ENCODE data around the gene CCDC83. TPM values are rescaled to one million over a fixed set of nuclear protein-coding genes. Genes with fewer than 3 reads are reported as not detected.
"Not testable (repeated sequence)": the region's sequence is repeated elsewhere in the genome, so short reads cannot be mapped to it uniquely, and the experiment has no call there.

Gene CCDC83
- total RNA-seq, 4 donors from 2014 or later = not detected

GRCh38 chr11:85949798-85950197 is 94.6 kb downstream of the CCDC83 start:
- H3K36me3 ChIP-seq = peaks cover 7% of the 10 kb centered on the region
- H3K27ac ChIP-seq = no peak overlapping the region
- TF ChIP-seq POLR2AphosphoS5 (IDR thresholded peaks at IDR 0.05) (no peak), CTCF (IDR thresholded peaks at IDR 0.05) (no peak), EP300 (IDR thresholded peaks at IDR 0.05) (no peak), POLR2A (IDR thresholded peaks at IDR 0.05) (no peak)
- H3K9me3 ChIP-seq = no peaks in the 10 kb centered on the region
- no peaks in the 10 kb centered on the region for H3K27me3 ChIP-seq
- H3K4me1 ChIP-seq = peaks cover 21% of the 10 kb centered on the region
- no peak for DNase-seq (ENCODE audit: low spot score in 2 of 2)
- WGBS = 94% methylated on average over 1 of the region's 1 CpG
- no peak overlapping the region for H3K4me3 ChIP-seq

GRCh38 chr11:85950317-85951048 is 95.3 kb downstream of the CCDC83 start:
- Histone ChIP-seq H3K27me3 (no peaks in the 10 kb centered on the region), H3K4me3 (no peak overlapping the region), H3K9me3 (no peaks in the 10 kb centered on the region), H3K4me1 (peaks cover 21% of the 10 kb centered on the region), H3K27ac (no peak overlapping the region), H3K36me3 (peaks cover 12% of the 10 kb centered on the region)
- TF ChIP-seq CTCF (IDR thresholded peaks at IDR 0.05) (no peak), POLR2AphosphoS5 (IDR thresholded peaks at IDR 0.05) (no peak), EP300 (IDR thresholded peaks at IDR 0.05) (no peak), POLR2A (IDR thresholded peaks at IDR 0.05) (no peak)
- WGBS = 95% methylated on average over 8 of the region's 8 CpGs
- DNase-seq (ENCODE audit: low spot score in 2 of 2) = no peak

GRCh38 chr11:85951049-85951405 is 95.8 kb downstream of the CCDC83 start:
- no peak for TF ChIP-seq POLR2A (IDR thresholded peaks at IDR 0.05)
- no peak for TF ChIP-seq POLR2AphosphoS5 (IDR thresholded peaks at IDR 0.05)
- TF ChIP-seq EP300 (IDR thresholded peaks at IDR 0.05) = no peak
- TF ChIP-seq CTCF (IDR thresholded peaks at IDR 0.05) = no peak
- Histone ChIP-seq H3K4me3 (no peak overlapping the region), H3K27me3 (no peaks in the 10 kb centered on the region), H3K36me3 (peaks cover 15% of the 10 kb centered on the region), H3K9me3 (no peaks in the 10 kb centered on the region), H3K4me1 (peaks cover 21% of the 10 kb centered on the region), H3K27ac (no peak overlapping the region)
- no peak for DNase-seq (ENCODE audit: low spot score in 2 of 2)
- WGBS = 83% methylated on average over 4 of the region's 4 CpGs

GRCh38 chr11:85951428-85952107 is 96.4 kb downstream of the CCDC83 start:
- Histone ChIP-seq H3K27ac (no peak overlapping the region), H3K36me3 (peaks cover 21% of the 10 kb centered on the region), H3K4me3 (no peak overlapping the region), H3K9me3 (no peaks in the 10 kb centered on the region), H3K4me1 (peaks cover 21% of the 10 kb centered on the region), H3K27me3 (no peaks in the 10 kb centered on the region)
- TF ChIP-seq POLR2AphosphoS5 (IDR thresholded peaks at IDR 0.05) (no peak), POLR2A (IDR thresholded peaks at IDR 0.05) (no peak)
- DNase-seq (ENCODE audit: low spot score in 2 of 2) = no peak
- 95% methylated on average over 3 of the region's 3 CpGs for WGBS

GRCh38 chr11:85952108-85952485 is 96.9 kb downstream of the CCDC83 start:
- H3K4me3 ChIP-seq; DNase-seq (ENCODE audit: low spot score in 2 of 2); H3K27me3 ChIP-seq; H3K27ac ChIP-seq; H3K9me3 ChIP-seq: not testable (repeated sequence)
- Histone ChIP-seq H3K4me1 (peaks cover 17% of the 10 kb centered on the region), H3K36me3 (peaks cover 26% of the 10 kb centered on the region)
- 93% methylated on average over 7 of the region's 7 CpGs for WGBS

GRCh38 chr11:85953491-85954143 is 98.4 kb downstream of the CCDC83 start:
- Histone ChIP-seq H3K27ac (no peak overlapping the region), H3K4me3 (no peak overlapping the region), H3K27me3 (no peaks in the 10 kb centered on the region), H3K36me3 (peaks cover 40% of the 10 kb centered on the region), H3K4me1 (peaks cover 3% of the 10 kb centered on the region), H3K9me3 (no peaks in the 10 kb centered on the region)
- DNase-seq (ENCODE audit: low spot score in 2 of 2) = no peak
- TF ChIP-seq CTCF (IDR thresholded peaks at IDR 0.05) (no peak), POLR2A (IDR thresholded peaks at IDR 0.05) (no peak), EP300 (IDR thresholded peaks at IDR 0.05) (no peak), POLR2AphosphoS5 (IDR thresholded peaks at IDR 0.05) (no peak)
- 44% methylated on average over 2 of the region's 2 CpGs for WGBS
